ENCODE data around the gene HHAT.

The HHAT gene

DNA sequence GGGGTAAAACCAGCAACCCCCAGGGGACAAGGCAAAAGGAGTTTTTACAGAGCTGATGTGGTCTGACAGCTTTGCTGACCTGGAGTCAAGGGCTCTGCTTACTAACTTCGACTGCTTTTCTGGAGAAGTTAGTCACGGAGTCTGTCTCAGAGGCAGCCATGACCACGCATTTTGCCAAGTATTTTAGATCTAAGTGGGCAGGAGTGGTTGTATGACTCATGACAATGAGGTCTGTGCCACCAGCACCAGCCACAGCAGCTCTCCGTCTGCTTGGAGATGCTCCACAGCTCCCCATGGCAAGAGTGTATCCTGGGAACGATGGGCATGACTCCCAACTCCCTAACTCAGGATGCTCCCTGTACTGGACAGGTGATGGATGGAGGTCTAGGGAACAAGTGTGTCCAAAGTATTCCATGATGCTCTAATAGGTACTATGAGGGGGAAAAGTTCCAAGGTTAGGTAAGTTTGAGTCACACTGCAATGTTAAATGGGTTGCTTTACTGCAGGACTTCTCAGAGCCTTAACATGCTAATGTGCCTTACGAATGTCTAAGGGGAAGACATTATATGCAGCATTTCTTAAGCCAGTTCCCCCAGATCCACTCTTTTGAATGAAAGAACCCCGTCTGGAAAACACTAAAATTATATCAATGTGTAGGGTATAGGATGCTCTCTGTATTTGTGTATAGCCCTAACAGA lies 359.0 kb downstream of the HHAT start:
- DNase-seq (ENCODE audit: low spot score): peak; percentile 66

DNA sequence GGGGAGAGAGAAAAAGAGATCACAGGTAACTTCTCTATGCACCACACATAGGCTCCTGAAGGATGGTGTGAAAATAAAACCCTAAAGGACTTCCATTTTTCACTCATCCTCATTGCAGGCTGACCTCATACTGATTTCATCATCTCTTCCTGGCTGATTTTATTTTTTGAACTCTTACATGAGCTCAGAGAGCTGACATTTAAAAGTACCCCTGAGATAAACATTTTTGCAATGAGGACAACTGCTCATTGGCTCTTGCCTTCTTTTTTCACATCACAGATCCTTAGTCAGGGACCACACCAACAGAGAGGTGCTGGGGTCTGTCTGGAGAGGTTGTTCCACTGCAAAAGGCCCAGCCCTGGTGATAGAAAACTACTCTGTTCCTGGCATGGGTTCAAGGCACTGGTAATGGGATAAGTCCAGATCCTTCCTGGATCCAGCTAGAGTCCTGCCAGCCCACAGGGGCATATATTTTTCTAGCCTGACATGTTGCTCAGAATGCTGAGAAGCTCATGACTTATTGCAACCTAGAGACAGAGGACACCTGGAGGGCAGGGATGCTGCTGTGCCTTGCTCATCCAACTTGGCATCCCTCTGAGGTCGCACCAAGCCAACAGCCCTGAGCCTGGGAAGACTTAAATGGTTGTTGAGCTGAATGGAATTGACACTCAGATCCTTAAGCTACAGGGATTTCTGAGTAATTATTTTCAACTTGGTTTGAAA lies 360.0 kb downstream of the HHAT start:
- DNase-seq (ENCODE audit: low spot score): peak; percentile 24

DNA sequence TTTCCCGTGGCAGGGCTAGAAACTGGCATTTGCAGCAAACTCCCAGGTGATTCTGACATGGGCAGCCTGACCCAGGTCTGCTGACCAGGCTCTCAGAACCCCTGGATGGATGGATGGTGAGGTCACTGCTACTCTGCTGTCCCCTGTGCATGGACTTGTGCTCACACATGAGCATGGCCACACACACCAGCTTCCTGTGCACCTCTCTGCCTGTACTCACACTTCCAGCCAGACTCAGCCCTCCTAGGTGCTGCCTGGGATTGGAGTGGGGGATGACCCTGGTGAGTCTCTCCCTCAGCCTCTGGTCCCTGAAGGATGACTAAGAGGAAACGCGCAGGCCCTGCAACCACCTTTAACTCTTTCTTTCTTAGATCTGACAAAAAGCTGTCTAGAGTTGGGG lies 361.1 kb downstream of the HHAT start:
- DNase-seq (ENCODE audit: low spot score): no peak

DNA sequence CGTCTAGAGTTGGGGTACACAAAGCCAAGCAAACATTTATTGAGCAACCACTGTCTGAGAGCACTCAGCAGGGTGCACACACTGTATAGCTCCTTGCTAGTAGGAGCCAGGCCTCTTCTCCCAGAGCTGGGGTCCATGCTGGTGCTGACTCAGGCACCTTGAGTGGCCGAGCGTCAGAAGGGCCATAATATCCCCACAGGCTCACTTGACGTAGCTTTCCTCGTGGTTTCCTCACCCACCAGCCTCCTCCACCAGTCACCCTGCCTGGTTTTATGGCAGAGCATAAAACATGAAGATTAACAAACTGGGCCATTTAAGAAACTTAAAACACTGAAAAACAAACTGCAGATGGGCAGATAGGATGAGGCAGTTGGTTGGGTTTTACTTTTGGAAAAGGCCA lies 361.5 kb downstream of the HHAT start:
- no peak for DNase-seq (ENCODE audit: low spot score)

DNA sequence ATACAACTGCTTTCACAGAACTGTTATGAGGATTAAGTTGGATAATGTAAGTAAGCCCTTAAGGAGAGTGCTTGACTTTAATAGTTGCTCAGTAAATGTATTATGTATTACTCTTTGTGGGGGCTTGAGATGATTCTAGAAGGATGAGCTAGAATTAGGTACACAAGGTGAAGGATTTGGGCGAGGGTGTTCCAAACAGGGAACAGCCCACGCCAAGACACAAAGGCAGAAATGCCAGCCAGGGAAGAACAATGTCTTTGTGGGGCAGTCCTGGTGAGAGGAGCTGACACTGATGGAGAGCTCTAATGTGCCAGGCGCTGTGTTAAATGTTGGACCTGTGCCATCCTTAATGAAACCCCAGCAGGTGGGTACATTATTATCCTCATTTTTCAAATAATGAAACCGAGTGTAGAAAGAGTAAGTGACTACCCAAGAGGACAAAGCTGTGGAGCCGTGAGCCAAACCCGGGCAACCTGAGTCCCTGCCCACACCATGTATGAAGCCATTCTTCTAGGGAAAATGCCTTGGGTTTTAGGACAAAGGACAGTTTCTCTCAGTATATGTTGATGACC lies 362.4 kb downstream of the HHAT start:
- DNase-seq (ENCODE audit: low spot score): no peak

DNA sequence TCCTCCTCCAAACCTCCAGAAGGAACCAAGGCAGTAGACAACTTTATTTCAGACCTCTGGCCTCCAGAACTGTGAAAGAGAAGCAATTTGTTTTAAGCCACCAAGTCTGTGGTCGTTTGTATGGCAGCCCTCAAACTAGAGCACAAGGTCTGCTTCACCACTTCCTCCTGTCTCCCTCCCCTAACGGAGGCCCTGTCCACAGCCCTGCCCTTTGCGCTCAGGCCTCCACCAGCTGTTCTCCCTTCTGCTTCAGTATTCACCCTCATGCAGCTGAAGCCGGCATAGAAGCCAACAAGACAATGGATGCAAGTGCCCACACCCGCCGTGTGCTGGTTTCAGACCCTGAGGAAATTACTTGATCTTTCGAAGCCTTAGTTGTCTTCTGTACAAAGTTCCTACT lies 364.1 kb downstream of the HHAT start:
- no peak for DNase-seq (ENCODE audit: low spot score)

DNA sequence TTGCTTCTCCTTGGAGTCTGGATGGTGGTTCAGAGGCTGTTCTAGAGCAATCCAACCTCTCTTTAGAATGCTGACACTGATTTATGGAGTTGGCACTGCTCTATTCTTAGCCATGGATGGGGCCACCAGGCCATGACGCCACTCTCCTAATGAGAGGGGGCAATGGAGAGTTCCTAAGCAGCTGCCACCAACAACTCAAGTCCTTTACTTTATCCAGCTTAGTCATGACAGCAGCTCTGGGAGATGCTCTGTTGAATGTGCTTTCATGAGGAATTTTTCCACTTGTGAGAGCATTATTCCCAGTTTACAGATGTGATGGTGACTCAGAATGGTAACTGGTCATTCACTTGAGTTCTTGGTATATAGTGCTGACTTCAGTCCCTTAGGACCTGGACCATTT lies 366.3 kb downstream of the HHAT start:
- no peak for DNase-seq (ENCODE audit: low spot score)

DNA sequence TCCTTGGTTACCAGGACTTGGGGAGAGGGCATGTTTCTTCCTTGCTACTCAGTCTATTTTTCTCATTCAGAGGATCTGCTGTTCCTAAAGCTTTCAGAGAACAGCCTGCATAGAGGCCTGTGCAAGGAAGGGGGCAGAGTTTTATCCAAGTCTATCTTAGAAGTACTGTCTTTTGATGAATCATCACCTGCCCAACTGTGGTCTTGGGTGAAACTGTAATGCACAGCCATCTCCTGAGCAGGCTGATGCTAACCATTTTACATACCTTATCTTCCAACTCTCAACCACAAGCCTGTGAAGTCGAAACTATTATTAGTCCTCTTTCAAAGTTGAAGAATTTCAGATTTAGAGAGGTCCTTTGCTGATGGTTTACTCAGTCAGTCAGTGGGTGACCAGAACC lies 368.0 kb downstream of the HHAT start:
- DNase-seq (ENCODE audit: low spot score): no peak

DNA sequence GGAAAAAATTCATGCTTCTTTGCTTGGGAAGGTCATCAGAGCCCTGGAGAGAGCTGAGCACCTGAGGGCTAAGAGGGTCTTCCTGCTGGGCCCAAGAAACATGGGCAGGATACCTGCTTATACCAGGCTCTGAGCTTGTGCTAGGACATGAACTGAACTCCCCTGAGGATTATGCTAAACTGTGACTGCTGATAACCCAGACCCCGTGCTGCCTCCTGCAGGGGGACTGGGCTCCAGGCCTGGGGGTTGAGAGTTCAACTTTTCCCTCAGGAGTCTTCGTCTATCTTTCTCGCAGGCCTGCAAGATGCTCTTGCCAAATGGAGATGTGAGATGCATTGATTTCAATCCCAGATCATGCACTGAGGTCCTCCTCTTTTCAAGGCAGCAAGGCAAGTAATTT lies 368.5 kb downstream of the HHAT start:
- no peak for DNase-seq (ENCODE audit: low spot score)

DNA sequence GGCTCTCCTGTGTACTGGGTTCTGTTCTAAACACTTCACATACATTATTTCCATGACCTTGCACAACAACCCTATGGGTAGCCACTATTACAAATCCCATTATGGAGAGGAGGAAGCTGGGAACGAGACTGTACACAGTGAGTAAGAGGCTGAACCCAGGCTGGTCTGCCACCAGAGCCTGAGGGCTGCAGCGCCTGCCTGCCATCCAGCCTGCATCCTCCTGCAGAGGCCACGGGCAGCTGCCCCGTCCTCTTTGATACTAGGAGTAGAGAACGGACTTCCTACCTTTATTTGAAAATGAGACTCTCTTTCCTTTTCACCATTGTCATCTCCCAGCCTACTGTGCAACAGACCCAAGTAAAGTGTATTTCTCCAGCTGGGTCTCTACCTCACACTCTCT lies 370.0 kb downstream of the HHAT start:
- DNase-seq (ENCODE audit: low spot score): no peak

DNA sequence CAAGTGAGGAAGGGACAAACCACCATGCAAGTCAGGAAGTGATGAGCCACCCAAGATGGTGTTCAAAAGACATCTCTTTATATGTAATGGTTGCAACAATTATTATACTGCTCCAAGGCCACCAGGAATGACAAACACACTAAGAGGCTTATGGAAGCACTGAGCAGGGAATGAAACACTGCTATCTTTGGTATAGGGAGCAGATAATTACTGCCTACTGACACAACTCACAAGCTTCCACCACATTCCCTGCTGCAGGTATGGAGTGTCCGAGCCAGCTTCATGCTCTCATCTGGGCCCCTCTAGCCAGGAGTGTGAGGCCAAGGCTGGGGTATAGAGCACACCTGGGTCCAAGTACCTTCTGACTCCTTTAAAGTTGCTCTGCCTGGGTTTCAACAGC lies 371.4 kb downstream of the HHAT start:
- DNase-seq (ENCODE audit: low spot score): no peak

DNA sequence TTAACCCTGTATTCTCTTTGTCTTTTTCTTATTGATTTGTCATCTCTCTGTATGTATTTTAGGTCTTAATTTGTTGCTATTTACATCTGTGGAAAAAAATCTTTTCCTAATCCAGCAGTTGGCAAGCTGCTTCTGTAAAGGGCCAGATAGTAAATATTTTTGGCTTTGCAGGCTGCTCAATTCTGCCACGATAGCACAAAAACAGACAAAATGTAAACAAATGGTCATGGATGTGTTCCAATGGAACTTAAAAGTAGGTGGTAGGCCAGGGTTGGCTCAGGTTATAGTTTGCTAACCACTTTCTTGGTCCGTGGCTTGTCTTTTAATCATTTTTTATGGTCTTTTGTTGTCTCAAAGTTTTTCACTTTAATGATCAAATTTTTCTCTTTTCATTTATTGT lies 371.8 kb downstream of the HHAT start:
- no peak for DNase-seq (ENCODE audit: low spot score)

DNA sequence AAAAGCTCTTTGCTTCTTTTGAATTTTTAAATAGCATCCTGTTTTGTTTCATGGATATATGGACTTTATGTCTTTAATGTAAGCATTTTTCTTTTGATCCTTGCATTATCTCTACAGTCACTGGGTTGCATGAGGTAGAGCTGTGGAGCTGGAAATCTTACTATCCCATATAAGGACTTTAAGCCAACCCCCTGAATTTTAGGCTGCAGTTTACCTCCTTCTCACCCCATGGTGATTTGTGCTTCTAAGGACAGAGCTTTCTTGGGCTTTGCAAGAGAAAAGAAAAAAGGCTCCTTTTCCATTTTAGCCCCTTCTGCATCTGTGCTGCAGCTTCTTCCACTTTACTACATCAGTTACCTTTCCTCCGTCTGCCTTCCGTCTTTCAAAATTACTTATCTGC lies 373.8 kb downstream of the HHAT start:
- DNase-seq (ENCODE audit: low spot score): no peak

DNA sequence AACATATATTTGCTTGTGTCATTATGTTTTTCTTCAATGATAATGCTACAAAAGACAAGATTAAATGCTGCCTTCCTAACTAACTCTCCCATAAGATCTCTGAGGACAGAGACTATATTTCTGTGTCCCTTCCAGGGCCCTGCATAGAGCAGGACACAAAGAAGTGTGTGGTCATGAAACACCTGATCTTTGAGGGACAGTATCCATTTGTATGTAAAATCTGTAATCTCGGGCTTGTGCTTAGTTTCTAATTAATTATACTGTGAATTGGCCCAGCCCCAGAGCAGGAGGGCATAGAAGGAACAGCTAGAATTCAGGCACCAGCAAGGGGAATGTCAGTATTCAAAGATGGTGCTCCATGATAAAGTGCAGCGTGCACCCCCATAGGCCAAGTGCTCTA lies 374.9 kb downstream of the HHAT start:
- DNase-seq (ENCODE audit: low spot score): no peak

DNA sequence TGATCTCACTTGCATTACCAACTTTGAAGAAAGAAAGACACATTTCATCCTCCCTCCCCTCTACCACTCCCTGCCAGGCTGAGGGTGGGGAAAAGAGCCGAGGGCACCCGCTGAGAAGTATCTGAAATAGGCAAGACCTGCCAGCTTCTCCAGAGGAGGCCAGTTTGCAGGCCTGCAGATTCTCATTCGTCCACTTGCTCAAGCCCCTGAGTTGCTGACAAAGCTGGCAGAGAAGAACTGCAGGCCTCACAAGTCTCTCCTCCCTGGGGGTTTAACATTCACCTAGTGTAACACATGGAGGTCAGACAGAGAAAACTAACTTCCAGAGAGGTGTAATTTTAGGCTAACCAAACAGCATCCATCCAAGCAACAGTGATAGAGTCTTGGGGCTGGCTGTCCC lies 376.4 kb downstream of the HHAT start:
- DNase-seq (ENCODE audit: low spot score): no peak

DNA sequence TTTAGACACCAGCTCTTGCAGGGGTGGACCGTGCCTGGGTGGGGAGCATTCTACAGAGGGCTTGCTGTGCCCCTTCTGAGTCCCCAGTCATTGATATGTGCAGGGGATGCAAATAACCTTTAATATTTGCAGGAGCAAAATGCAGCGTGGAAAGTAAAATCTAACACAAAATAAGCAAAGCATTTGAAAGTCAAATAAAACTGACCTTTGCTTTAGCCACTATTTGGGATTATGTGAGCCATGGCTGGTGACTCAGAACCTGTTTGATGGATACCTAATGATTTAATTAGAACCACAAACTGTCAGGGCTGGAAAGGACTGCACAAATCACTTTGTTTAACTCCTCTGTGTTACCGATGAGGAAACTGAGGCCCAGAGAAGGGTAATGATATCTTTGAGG lies 377.5 kb downstream of the HHAT start:
- no peak for DNase-seq (ENCODE audit: low spot score)

DNA sequence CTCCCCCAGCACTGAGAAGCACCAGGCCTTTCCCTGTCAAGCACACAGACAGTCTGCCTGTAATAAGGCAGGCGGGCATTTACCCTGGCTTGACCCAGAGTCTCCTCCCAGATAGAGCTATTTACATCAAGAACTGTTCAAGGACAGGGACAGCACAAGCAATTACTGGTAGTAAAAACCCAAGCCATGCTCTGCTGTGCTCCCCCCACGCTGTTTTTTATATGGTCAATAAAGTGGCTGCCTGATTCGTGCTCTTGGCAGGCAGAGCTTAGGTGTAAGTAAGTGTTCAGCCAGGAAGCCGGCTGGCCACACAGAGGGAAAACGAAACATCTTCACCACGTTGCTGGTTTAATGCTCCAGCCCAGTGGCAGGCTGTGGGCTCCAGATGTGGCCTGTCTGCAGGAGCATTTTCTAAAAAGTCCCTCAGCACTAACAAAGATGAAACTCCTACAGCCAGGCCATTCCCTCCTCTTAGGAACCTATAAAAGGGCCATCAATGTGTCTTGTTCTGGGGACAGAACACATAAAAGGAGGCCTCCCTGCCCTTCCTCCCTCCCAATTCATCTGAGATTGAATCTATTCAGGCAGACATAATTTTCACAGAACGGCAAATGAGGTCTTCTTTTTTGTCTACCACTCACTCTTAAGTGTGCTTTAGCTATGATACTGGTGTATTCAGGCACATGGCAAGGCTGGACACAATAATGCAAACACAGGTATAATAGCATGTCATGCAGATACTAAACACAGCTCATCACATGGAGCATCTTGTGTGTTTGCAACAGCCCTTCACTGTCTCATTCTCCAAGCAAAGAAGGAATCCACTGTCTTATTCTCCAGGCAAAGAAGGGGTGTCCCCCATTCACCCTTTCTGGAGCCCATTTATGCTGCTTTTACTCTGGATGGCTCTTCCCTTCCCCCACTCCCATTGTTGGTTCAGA lies 378.9 kb downstream of the HHAT start:
- no peak for DNase-seq (ENCODE audit: low spot score)

DNA sequence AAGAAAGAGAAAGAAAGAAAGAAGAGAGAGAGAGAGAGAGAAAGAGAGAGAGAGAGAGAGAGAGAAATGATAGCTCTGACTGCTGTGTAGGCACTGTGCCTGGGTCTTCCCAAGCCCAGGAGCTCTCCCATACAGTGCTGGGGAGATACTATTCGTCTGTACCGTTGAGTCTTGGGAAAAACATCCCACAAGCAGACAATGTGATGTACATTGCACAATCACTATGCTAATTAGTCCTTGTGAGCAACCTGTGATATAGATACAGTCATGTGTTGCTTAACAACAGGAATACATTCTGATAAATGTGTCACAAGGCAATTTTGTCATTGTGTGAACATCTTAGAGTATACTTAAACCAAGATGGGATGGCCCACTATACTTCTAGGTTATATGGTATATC lies 381.0 kb downstream of the HHAT start:
- no peak for DNase-seq (ENCODE audit: low spot score)

DNA sequence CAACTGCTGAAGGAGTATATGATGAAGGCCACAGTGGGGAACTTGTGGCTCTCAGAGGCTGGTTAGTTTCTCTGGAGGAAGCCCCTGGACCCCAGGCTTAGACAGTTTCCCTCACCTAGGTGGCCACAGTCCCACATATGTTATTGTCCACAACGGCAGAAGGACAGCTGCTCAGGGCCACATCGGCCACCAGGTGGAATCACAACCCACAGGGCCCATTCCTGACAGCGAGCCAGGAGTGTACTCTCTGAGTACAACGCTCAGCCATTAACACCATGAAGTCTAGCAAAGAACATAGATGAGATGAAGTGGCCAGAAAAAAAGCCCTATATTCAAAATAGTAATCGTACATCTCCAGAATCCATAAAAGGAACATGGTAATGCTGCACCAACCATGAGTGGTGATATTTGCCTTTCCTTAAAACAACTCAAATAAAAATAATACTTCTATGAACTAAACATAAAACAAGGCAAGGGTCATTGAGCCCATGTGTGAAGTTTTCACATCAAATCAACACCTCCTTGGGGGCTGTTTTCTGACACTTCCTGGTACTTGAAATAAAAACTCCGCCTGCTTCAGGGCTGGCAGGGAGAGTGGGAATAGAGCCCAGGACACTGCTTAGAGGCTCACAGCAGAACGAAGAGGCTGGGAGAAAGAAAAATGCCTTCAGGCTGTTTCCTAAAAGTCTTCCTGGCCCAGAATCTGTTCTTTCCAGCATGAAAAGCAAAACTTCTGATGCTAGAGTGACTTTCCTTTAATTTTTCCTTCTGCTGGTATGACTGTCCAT lies 383.3 kb downstream of the HHAT start:
- DNase-seq (ENCODE audit: low spot score): no peak

DNA sequence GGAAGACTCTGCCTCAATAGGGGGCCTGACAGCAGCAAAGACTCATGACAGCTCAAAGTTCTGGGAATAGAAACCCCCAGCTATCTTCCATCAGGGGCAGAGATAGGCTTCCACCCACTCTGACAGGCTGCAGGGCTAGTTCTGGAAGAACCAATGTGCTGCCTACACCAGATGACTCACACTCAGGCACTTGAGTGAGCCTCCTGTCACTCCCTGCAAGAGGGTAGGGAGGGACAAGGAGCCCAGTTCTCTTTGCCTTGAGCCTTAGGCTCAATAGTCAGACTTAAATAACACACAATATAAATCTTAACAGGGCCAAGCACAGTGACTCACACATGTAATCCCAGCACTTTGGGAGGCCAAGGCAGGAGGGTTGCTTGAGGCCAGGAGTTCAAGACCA lies 386.4 kb downstream of the HHAT start:
- no peak for DNase-seq (ENCODE audit: low spot score)

DNA sequence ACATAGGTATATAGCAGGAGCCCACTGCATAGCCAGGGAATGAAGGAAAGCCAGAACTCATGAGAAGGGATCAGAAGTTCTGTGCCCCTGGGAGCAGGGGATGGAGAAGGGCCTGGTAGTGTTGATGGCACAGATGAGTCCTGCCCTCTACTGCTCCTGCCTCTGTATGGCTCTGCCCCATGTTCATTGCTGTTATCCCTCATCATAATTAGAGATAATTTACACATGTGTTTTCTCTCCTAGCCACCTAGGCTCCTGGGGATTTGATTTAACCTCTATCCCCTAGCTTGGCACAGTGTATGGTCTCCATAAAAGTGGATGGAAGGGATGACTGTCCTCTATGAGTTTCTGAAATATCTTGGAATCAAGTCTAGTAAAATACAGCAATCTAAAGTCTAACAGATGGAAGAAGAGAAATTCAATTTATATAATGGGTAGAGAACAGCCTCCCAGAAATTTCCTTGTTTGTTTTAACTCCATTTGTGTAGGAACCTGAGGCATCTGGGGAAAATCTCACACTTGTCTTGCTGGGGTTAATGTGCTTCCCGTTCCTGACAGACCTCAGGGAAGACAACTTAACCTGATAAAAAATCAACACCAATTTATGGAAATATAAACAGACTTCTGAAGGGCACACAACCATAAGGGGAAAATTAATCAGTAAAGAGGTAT lies 393.8 kb downstream of the HHAT start:
- DNase-seq (ENCODE audit: low spot score): no peak
